Mononuclear cell (primary cell): ENCODE results near the gene ARRDC1. TPM values are rescaled to one million over a fixed set of nuclear protein-coding genes. Genes with fewer than 3 reads are reported as not detected.
"Not testable (repeated sequence)": the region's sequence is repeated elsewhere in the genome, so short reads cannot be mapped to it uniquely, and the experiment has no call there.

Experiments used
- H3K27me3 ChIP-seq: 2 replicates; pipeline ENCODE4 v1.6.0; 2011; ENCODE audit warnings: low read length, control low read depth; ENCODE audit not compliant: insufficient read depth
- H3K4me1 ChIP-seq: 2 replicates; pipeline ENCODE4 v1.5.1; 2011; ENCODE audit warnings: mild to moderate bottlenecking, low read length, control low read depth; ENCODE audit not compliant: insufficient read depth
- H3K4me3 ChIP-seq: 2 replicates; pipeline ENCODE4 v1.5.1; 2011; ENCODE audit warnings: mild to moderate bottlenecking, low read length, moderate library complexity
- H3K9me3 ChIP-seq: 2 replicates; pipeline ENCODE4 v1.5.1; 2011; ENCODE audit warnings: low read depth, mild to moderate bottlenecking, control low read depth, low read length
- total RNA-seq: library from RNA; depleted of rRNA; stranded (reverse); fragments of >200 nt; gene quantifications from one replicate; pipeline ENCODE4 v1.2.3, GENCODE V29; 2012

The ARRDC1 gene
- 28.7 TPM for total RNA-seq

GRCh38 chr9:137605121-137606004 lies at the start of gene ARRDC1:
Gene ARRDC1 (plus strand): TSS chr9:137605686. CDS start chr9:137605718, 32 bp downstream.
- Histone ChIP-seq H3K4me1 (peaks cover 50% of the 10 kb centered on the region), H3K4me3 (peak within 1 kb of the TSS; percentile 71), H3K9me3 (no peaks in the 10 kb centered on the region), H3K27me3 (no peaks in the 10 kb centered on the region)

GRCh38 chr9:137556069-137556838 lies 49.2 kb upstream of the ARRDC1 start:
- peaks cover 8% of the 10 kb centered on the region for H3K4me1 ChIP-seq
- no peaks in the 10 kb centered on the region for H3K27me3 ChIP-seq

GRCh38 chr9:137558127-137558526 lies 47.4 kb upstream of the ARRDC1 start:
- Histone ChIP-seq H3K9me3 (no peaks in the 10 kb centered on the region), H3K4me3 (no peak overlapping the region), H3K27me3 (no peaks in the 10 kb centered on the region), H3K4me1 (no peaks in the 10 kb centered on the region)

More at GRCh38 chr9:137556069-137556838, 49.2 kb upstream of the ARRDC1 start:
- Histone ChIP-seq H3K4me3 (no peak overlapping the region), H3K9me3 (no peaks in the 10 kb centered on the region)

GRCh38 chr9:137564134-137564533 lies 41.4 kb upstream of the ARRDC1 start:
- no peak overlapping the region for H3K4me3 ChIP-seq
- H3K4me1 ChIP-seq, result no peaks in the 10 kb centered on the region
- H3K9me3 ChIP-seq, result no peaks in the 10 kb centered on the region
- H3K27me3 ChIP-seq, result no peaks in the 10 kb centered on the region

GRCh38 chr9:137564817-137565411 lies 40.6 kb upstream of the ARRDC1 start:
- Histone ChIP-seq H3K27me3 (no peaks in the 10 kb centered on the region), H3K4me3 (no peak overlapping the region), H3K9me3 (no peaks in the 10 kb centered on the region), H3K4me1 (no peaks in the 10 kb centered on the region)

- H3K9me3 ChIP-seq, H3K4me1 ChIP-seq, H3K4me3 ChIP-seq, H3K27me3 ChIP-seq: not testable (repeated sequence)
Measured at GRCh38 chr9:137568445-137568844, 37.0 kb upstream of the ARRDC1 start.

- H3K27me3 ChIP-seq, result no peaks in the 10 kb centered on the region
- H3K9me3 ChIP-seq, result no peaks in the 10 kb centered on the region
- no peak overlapping the region for H3K4me3 ChIP-seq
- no peaks in the 10 kb centered on the region for H3K4me1 ChIP-seq
Measured at GRCh38 chr9:137569609-137570203, 35.8 kb upstream of the ARRDC1 start.

- Histone ChIP-seq H3K27me3 (no peaks in the 10 kb centered on the region), H3K9me3 (no peaks in the 10 kb centered on the region), H3K4me3 (no peak overlapping the region), H3K4me1 (no peaks in the 10 kb centered on the region)
Measured at GRCh38 chr9:137570566-137570965, 34.9 kb upstream of the ARRDC1 start.

GRCh38 chr9:137574192-137574591 lies 31.3 kb upstream of the ARRDC1 start:
- peaks cover 28% of the 10 kb centered on the region for H3K4me1 ChIP-seq
- H3K4me3 ChIP-seq, result no peak overlapping the region
- no peaks in the 10 kb centered on the region for H3K9me3 ChIP-seq
- H3K27me3 ChIP-seq, result no peaks in the 10 kb centered on the region

- H3K27me3 ChIP-seq, result no peaks in the 10 kb centered on the region
- H3K4me1 ChIP-seq, result peaks cover 31% of the 10 kb centered on the region
- H3K9me3 ChIP-seq, result no peaks in the 10 kb centered on the region
- H3K4me3 ChIP-seq, result no peak overlapping the region
Measured at GRCh38 chr9:137575364-137575715, 30.1 kb upstream of the ARRDC1 start.

- Histone ChIP-seq H3K9me3 (no peaks in the 10 kb centered on the region), H3K4me3 (no peak overlapping the region), H3K4me1 (peaks cover 31% of the 10 kb centered on the region), H3K27me3 (no peaks in the 10 kb centered on the region)
Measured at GRCh38 chr9:137575716-137576411, 29.6 kb upstream of the ARRDC1 start.

GRCh38 chr9:137578518-137579258 lies 26.8 kb upstream of the ARRDC1 start, which contains the start of gene DPH7:
Gene DPH7 (minus strand): TSS chr9:137578925. CDS start chr9:137578777, 148 bp downstream.
- Histone ChIP-seq H3K9me3 (no peaks in the 10 kb centered on the region), H3K4me3 (peak within 1 kb of the TSS; percentile 91), H3K27me3 (no peaks in the 10 kb centered on the region), H3K4me1 (peaks cover 31% of the 10 kb centered on the region)

- Histone ChIP-seq H3K27me3 (no peaks in the 10 kb centered on the region), H3K4me1 (peaks cover 31% of the 10 kb centered on the region), H3K4me3 (peak overlapping the region; percentile 91)
Measured at GRCh38 chr9:137579259-137579604, 26.3 kb upstream of the ARRDC1 start.

More at GRCh38 chr9:137579259-137579604, 26.3 kb upstream of the ARRDC1 start:
- no peaks in the 10 kb centered on the region for H3K9me3 ChIP-seq
